Measurements from ENCODE around the gene FMNL2. TPM values are rescaled to one million over a fixed set of nuclear protein-coding genes. Genes with fewer than 3 reads are reported as not detected.
A peak's percentile ranks its signal among the peaks of the same experiment; 100 is the strongest.

FMNL2 gene
- total RNA-seq, 1 donor from 2014 or later, result 12.0 TPM

DNA sequence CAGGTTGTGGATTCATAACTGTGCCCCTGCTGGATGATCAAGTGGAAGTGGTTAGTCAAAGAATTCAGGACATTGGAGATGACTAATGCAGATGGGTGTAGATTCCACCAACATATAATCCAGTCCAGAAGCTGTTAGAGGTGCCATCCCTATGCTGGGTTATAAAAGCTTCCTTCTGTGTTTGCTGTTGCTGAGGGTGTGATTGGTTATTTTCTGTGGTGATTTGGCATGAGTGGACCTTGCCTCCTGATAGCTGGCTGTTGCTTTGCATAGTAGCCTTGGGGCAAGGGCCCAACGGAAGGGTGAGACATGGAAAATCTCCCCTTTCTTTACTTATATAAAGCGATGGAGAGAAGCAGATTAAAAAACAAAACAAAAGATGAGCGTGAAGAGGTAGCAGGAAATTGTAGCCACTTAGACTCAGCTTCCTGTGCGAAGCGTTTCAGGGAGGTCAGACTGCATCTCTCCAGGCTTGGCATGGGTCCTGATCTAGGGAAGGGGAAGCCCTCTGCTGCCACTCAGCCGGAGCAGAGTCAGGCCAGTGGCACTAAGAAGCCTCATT, 190.4 kb downstream of the FMNL2 start:
- no peaks in the 10 kb centered on the region for H3K27me3 ChIP-seq
- no peaks in the 10 kb centered on the region for H3K9me3 ChIP-seq
- no peaks in the 10 kb centered on the region for H3K36me3 ChIP-seq
- H3K4me3 ChIP-seq, result no peak overlapping the region
- H3K27ac ChIP-seq, result no peak overlapping the region
- TF ChIP-seq CTCF (IDR thresholded peaks at IDR 0.05), result no peak
- intact Hi-C loops (cut with DNase I), result no loop called here
- H3K4me1 ChIP-seq, result peaks cover 0 to 11% of the 10 kb centered on the region in 2 donors
- DNase-seq (ENCODE audit: low spot score in 2 of 2), result no peak

- Histone ChIP-seq H3K27me3 (no peaks in the 10 kb centered on the region), H3K9me3 (no peaks in the 10 kb centered on the region), H3K4me1 (peaks cover 0 to 17% of the 10 kb centered on the region in 2 donors), H3K27ac (peak overlapping the region; percentile 62 to 69), H3K4me3 (peak overlapping the region in 1 of 2 donors; percentile 7), H3K36me3 (no peaks in the 10 kb centered on the region)
- TF ChIP-seq CTCF (IDR thresholded peaks at IDR 0.05), result no peak
- DNase-seq (ENCODE audit: low spot score in 2 of 2), result no peak
- intact Hi-C loops (cut with DNase I), result no loop called here
Observed at GRCh38 chr2:152529420-152530115, 194.6 kb downstream of the FMNL2 start.

GRCh38 chr2:152532241-152532640, 197.3 kb downstream of the FMNL2 start:
- no peak for DNase-seq (ENCODE audit: low spot score in 2 of 2)
- H3K4me3 ChIP-seq, result no peak overlapping the region
- intact Hi-C loops (cut with DNase I), result no loop called here
- no peaks in the 10 kb centered on the region for H3K9me3 ChIP-seq
- H3K4me1 ChIP-seq, result peaks cover 0 to 35% of the 10 kb centered on the region in 2 donors
- no peaks in the 10 kb centered on the region for H3K27me3 ChIP-seq
- no peaks in the 10 kb centered on the region for H3K36me3 ChIP-seq
- no peak for TF ChIP-seq CTCF (IDR thresholded peaks at IDR 0.05)
- H3K27ac ChIP-seq, result no peak overlapping the region

- intact Hi-C loops (cut with DNase I), result no loop called here
- no peak for DNase-seq (ENCODE audit: low spot score in 2 of 2)
- TF ChIP-seq CTCF (IDR thresholded peaks at IDR 0.05), result no peak
- no peaks in the 10 kb centered on the region for H3K9me3 ChIP-seq
- peak overlapping the region; percentile 62 to 74 for H3K27ac ChIP-seq
- peaks cover 0 to 31% of the 10 kb centered on the region in 2 donors for H3K4me1 ChIP-seq
- no peaks in the 10 kb centered on the region for H3K27me3 ChIP-seq
- no peaks in the 10 kb centered on the region for H3K36me3 ChIP-seq
- peak overlapping the region in 1 of 2 donors; percentile 52 for H3K4me3 ChIP-seq
Observed at GRCh38 chr2:152534460-152535135, 199.6 kb downstream of the FMNL2 start.

- no peak for DNase-seq (ENCODE audit: low spot score in 2 of 2)
- peaks cover under 1 to 28% of the 10 kb centered on the region in 2 donors for H3K4me1 ChIP-seq
- intact Hi-C loops (cut with DNase I), result no loop called here
- H3K27ac ChIP-seq, result peak overlapping the region in 1 of 2 donors; percentile 31
- H3K9me3 ChIP-seq, result no peaks in the 10 kb centered on the region
- H3K27me3 ChIP-seq, result no peaks in the 10 kb centered on the region
- no peak for TF ChIP-seq CTCF (IDR thresholded peaks at IDR 0.05)
- no peak overlapping the region for H3K4me3 ChIP-seq
- H3K36me3 ChIP-seq, result no peaks in the 10 kb centered on the region
Observed at GRCh38 chr2:152537081-152537651, 202.2 kb downstream of the FMNL2 start.
